Fibroblast of the aortic adventitia (primary cell): ENCODE measurements around the gene MECR. TPM values are rescaled to one million over a fixed set of nuclear protein-coding genes. Genes with fewer than 3 reads are reported as not detected.
A peak's percentile ranks its signal among the peaks of the same experiment; 100 is the strongest.

Experiments used
- DNase-seq: peaks from one replicate; pipeline ENCODE4 v3.0.0-alpha.2; 2010; ENCODE audit warnings: low read depth
- H3K4me3 ChIP-seq: 2 replicates; pipeline ENCODE4 v1.5.1; 2011; ENCODE audit warnings: low read depth, mild to moderate bottlenecking, control low read depth, low read length, moderate library complexity
- CTCF ChIP-seq: IDR thresholded peaks from 2 replicates; pipeline ENCODE4 v1.5.1; 2011; ENCODE audit warnings: mild to moderate bottlenecking, low read length, control low read depth, inconsistent platforms; ENCODE audit not compliant: insufficient read depth
- total RNA-seq: library from RNA; depleted of rRNA; stranded (reverse); fragments of >200 nt; gene quantifications from 2 replicates; pipeline ENCODE4 v1.2.3, GENCODE V29; 2012; ENCODE audit warnings: low replicate concordance

MECR gene
- total RNA-seq, 1 donor: 23.1 TPM

DNA sequence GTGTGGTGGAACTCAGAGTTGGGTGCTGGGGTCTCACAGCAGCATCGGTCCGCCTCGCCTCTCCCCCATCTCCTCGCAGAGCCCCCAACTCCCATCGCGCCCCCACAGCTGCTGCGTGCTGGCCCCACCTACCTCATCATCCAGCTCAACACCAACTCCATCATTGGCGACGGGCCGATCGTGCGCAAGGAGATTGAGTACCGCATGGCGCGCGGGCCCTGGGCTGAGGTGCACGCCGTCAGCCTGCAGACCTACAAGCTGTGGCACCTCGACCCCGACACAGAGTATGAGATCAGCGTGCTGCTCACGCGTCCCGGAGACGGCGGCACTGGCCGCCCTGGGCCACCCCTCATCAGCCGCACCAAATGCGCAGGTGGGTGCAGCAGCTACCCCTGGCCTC is 29.8 kb upstream of the MECR start:
- DNase-seq: no peak
- H3K4me3 ChIP-seq: peak overlapping the region; percentile 58
- no peak for TF ChIP-seq CTCF

- peak; percentile 10 for DNase-seq
- peak overlapping the region; percentile 58 for H3K4me3 ChIP-seq
- no peak for TF ChIP-seq CTCF
Observed at GRCh38 chr1:29259802-29260441, 29.2 kb upstream of the MECR start.

GRCh38 chr1:29258976-29259801 is 28.5 kb upstream of the MECR start:
- peak overlapping the region; percentile 58 for H3K4me3 ChIP-seq
- DNase-seq: no peak
- no peak for TF ChIP-seq CTCF

GRCh38 chr1:29258189-29258975 is 27.6 kb upstream of the MECR start:
- no peak overlapping the region for H3K4me3 ChIP-seq
- no peak for DNase-seq
- TF ChIP-seq CTCF: no peak

GRCh38 chr1:29256979-29257804 is 26.5 kb upstream of the MECR start:
- H3K4me3 ChIP-seq: no peak overlapping the region
- peak; percentile 7 for TF ChIP-seq CTCF
- DNase-seq: peak; percentile 69

DNA sequence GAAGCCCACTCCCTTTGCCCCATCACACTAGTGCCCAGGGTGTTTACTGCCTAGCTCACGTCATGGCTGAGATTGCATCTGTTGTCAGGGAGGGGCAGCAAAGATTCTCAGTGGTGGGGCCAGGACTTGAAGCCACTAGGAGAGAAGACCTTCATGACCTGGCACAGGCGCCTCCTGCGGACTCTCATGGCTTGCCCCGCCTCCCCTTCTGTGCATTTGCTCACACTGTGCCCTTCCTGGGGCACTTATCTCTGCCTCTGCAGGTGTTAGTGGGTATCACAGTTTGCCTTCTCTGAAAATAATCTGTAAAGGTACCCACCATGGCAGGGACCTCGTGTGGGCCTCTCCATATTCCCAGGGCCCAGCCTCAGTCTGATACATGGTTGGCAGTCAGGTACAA is 25.7 kb upstream of the MECR start:
- TF ChIP-seq CTCF: no peak
- no peak overlapping the region for H3K4me3 ChIP-seq
- no peak for DNase-seq
